ENCODE data around the gene ZMIZ1. TPM values are rescaled to one million over a fixed set of nuclear protein-coding genes. Genes with fewer than 3 reads are reported as not detected.

Gene ZMIZ1
- total and polyA plus RNA-seq, 2 experiments from 2014 or later = 9.2 to 30.9 TPM

DNA sequence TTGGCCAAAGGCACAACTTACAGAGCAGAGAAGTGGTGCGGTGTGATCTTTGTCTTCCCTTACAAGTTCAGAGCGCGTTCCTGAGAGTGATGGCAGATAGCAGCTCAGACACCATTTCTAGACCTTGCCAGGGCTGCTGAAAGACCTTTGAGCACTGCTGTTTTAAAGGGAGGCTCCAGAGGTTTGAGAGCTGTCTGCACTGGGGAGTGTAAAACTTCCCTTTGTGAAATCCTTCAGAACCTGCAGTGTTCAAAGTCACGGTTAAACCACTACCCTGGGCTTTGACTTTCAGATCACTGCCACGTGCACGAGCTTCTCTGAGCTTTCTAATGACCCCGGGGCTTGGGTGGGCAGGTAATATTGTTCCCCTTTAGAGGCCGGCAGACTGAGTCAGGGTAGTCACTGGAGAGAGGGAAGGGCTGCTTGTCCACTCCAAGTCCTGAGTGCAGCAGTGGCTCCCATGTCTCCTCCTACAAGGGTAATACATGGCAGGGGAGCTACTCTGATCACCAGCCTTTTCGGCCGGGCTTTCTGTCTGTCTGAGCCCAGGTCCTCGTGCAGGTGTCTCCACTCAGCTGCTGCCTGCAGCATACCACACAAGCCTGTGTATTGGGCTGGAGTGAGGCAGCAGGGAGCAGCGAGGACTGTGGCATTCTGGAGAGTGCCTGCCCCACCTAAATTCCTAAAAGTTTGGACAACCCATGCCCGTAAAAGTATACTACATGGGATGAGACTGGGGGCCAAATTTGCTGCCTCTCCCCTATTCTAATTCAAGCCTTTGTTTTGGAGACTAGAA lies 63.3 kb downstream of the ZMIZ1 start:
- Histone ChIP-seq H3K4me2 (peak overlapping the region; percentile 43), H3K79me2 (replicated peaks; ENCODE audit: insufficient read depth) (peaks cover 33% of the 10 kb centered on the region), H2AFZ (no peak overlapping the region), H3K36me3 (ENCODE audit: insufficient read depth) (no peaks in the 10 kb centered on the region), H3K4me3 (no peak overlapping the region), H3K9me2 (ENCODE audit: insufficient read depth) (no peaks in the 10 kb centered on the region), H4K20me1 (replicated peaks; ENCODE audit: insufficient read depth) (no peaks in the 10 kb centered on the region), H3F3A (replicated peaks; ENCODE audit: low read depth) (no peaks in the 10 kb centered on the region), H3K27ac (ENCODE audit: low read depth) (no peak overlapping the region), H3K4me1 (ENCODE audit: insufficient read depth) (peaks cover 62% of the 10 kb centered on the region), H3K27me3 (ENCODE audit: insufficient read depth) (no peaks in the 10 kb centered on the region)
- H3K36me3 Mint-ChIP-seq (ENCODE audit: low read depth) = no peaks in the 10 kb centered on the region
- DNase-seq (ENCODE audit: low spot score) (no peak), ATAC-seq (no peak)
- H3K4me3 Mint-ChIP-seq = 0 out of 3 replicates have a peak overlapping the region, but pooled peaks have one; percentile 12
- TF ChIP-seq ZNF114 (CRISPR knock-in tag; IDR thresholded peaks at IDR 0.05) = no peak
- TF ChIP-seq, protein P1, sequence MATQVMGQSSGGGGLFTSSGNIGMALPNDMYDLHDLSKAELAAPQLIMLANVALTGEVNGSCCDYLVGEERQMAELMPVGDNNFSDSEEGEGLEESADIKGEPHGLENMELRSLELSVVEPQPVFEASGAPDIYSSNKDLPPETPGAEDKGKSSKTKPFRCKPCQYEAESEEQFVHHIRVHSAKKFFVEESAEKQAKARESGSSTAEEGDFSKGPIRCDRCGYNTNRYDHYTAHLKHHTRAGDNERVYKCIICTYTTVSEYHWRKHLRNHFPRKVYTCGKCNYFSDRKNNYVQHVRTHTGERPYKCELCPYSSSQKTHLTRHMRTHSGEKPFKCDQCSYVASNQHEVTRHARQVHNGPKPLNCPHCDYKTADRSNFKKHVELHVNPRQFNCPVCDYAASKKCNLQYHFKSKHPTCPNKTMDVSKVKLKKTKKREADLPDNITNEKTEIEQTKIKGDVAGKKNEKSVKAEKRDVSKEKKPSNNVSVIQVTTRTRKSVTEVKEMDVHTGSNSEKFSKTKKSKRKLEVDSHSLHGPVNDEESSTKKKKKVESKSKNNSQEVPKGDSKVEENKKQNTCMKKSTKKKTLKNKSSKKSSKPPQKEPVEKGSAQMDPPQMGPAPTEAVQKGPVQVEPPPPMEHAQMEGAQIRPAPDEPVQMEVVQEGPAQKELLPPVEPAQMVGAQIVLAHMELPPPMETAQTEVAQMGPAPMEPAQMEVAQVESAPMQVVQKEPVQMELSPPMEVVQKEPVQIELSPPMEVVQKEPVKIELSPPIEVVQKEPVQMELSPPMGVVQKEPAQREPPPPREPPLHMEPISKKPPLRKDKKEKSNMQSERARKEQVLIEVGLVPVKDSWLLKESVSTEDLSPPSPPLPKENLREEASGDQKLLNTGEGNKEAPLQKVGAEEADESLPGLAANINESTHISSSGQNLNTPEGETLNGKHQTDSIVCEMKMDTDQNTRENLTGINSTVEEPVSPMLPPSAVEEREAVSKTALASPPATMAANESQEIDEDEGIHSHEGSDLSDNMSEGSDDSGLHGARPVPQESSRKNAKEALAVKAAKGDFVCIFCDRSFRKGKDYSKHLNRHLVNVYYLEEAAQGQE (IDR thresholded peaks at IDR 0.05; ENCODE audit: unreplicated experiment) = no peak
- peaks cover 28% of the 10 kb centered on the region for H3K27me3 Mint-ChIP-seq (ENCODE audit: insufficient read depth, low read depth, poor library complexity)
- peak overlapping the region; percentile 36 for H3K27ac Mint-ChIP-seq
- H3K9me3 Mint-ChIP-seq = no peaks in the 10 kb centered on the region; the same call in 2 of the 3 replicates
- peaks cover 79% of the 10 kb centered on the region for H3K4me1 Mint-ChIP-seq

DNA sequence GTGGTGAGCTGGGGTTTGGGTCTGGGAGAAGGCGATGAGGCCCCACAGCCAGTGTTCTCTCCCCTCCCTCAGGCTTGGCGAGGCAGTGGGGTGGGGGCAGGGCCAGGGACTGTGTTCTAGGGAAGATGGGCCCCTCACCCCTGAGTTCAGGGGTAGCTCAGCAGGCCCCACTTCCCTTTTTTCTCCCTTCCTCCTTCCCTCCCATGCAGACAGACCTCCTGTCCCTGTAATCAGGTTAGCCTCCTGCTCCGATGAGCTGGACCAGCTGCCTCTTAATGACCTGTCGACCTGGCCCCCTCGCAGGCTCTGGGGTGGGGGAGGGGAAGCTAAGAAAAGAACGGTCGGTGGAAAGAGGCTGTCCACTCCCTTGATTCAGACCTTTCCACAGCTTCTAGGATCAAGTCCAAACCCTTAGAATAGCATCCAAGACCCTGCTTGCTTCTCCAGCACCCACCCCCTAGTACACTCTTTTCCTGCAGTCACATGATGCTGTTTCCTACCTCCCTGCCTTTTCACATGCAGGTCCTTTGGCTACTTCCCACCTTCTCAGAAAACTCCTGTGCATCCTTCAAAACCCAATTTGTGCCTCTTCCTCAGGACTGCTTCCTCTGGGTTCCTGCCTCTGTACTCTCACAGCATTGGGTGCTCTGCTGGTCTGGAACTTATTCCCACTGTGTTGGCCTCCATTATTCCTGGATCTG lies 64.1 kb downstream of the ZMIZ1 start:
- H3K4me2 ChIP-seq = peak overlapping the region; percentile 43
- TF ChIP-seq ZNF331 (CRISPR knock-in tag; IDR thresholded peaks at IDR 0.05; ENCODE audit: low read depth) = no peak
- TF ChIP-seq STAT1 (IDR thresholded peaks at IDR 0.05; ENCODE audit: unreplicated experiment) = no peak
- no peak for TF ChIP-seq POLR2AphosphoS5 (IDR thresholded peaks at IDR 0.05; ENCODE audit: low read depth)
- no peak for TF ChIP-seq JUNB (IDR thresholded peaks at IDR 0.05; ENCODE audit: unreplicated experiment)
- no peak for TF ChIP-seq EZH2 (IDR thresholded peaks at IDR 0.05; ENCODE audit: low read depth, unreplicated experiment)
- TF ChIP-seq, protein P2, sequence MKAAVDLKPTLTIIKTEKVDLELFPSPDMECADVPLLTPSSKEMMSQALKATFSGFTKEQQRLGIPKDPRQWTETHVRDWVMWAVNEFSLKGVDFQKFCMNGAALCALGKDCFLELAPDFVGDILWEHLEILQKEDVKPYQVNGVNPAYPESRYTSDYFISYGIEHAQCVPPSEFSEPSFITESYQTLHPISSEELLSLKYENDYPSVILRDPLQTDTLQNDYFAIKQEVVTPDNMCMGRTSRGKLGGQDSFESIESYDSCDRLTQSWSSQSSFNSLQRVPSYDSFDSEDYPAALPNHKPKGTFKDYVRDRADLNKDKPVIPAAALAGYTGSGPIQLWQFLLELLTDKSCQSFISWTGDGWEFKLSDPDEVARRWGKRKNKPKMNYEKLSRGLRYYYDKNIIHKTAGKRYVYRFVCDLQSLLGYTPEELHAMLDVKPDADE (IDR thresholded peaks at IDR 0.05) = no peak
- no peak for TF ChIP-seq CREB1 (CRISPR knock-in tag; IDR thresholded peaks at IDR 0.05; ENCODE audit: low read depth)
- no peak for TF ChIP-seq NANOG (IDR thresholded peaks at IDR 0.05; ENCODE audit: borderline replicate concordance)

More for the DNA sequence above, 64.1 kb downstream of the ZMIZ1 start:
- Mint-ChIP-seq H3K36me3 (ENCODE audit: low read depth) (no peaks in the 10 kb centered on the region), H3K9me3 (no peaks in the 10 kb centered on the region; the same call in 2 of the 3 replicates), H3K4me1 (peaks cover 81% of the 10 kb centered on the region), H3K4me3 (no peak overlapping the region), H3K27ac (peak overlapping the region; percentile 10; the same call in 1 of the 2 replicates), H3K27me3 (ENCODE audit: insufficient read depth, low read depth, poor library complexity) (peaks cover 27% of the 10 kb centered on the region)
- peaks cover 33% of the 10 kb centered on the region for H3K79me2 ChIP-seq (replicated peaks; ENCODE audit: insufficient read depth)
- DNase-seq (ENCODE audit: low spot score) = no peak
- H3K36me3 ChIP-seq (ENCODE audit: insufficient read depth) = no peaks in the 10 kb centered on the region
- no peak overlapping the region for H3K27ac ChIP-seq (ENCODE audit: low read depth)
- H3K4me1 ChIP-seq (ENCODE audit: insufficient read depth) = peaks cover 66% of the 10 kb centered on the region
- H3K4me3 ChIP-seq = no peak overlapping the region
- H3F3A ChIP-seq (replicated peaks; ENCODE audit: low read depth) = no peaks in the 10 kb centered on the region
- ATAC-seq = no peak
- H3K27me3 ChIP-seq (ENCODE audit: insufficient read depth) = no peaks in the 10 kb centered on the region
- H4K20me1 ChIP-seq (replicated peaks; ENCODE audit: insufficient read depth) = no peaks in the 10 kb centered on the region
- no peak overlapping the region for H2AFZ ChIP-seq
- H3K9me2 ChIP-seq (ENCODE audit: insufficient read depth) = no peaks in the 10 kb centered on the region

Data from GM23338 (cell line).